K562 (cell line): ENCODE results near the gene SRRM5. TPM values are rescaled to one million over a fixed set of nuclear protein-coding genes. Genes with fewer than 3 reads are reported as not detected.

ENCODE experiments used
- CCNT2 ChIP-seq: IDR thresholded peaks from 2 replicates; pipeline ENCODE4 v1.6.1; 2011; ENCODE audit warnings: borderline replicate concordance, low read depth, mild to moderate bottlenecking, moderate library complexity, mixed read lengths, low read length; ENCODE audit not compliant: insufficient read length; ENCODE audit errors: extremely low read depth
- ESRRA ChIP-seq: fragments of 450-650 bp; IDR thresholded peaks from 2 replicates; pipeline ENCODE4 v1.6.1; 2014; ENCODE audit warnings: low read depth, mild to moderate bottlenecking, moderate library complexity, borderline replicate concordance
- FOXP1 ChIP-seq: sonication (generic); formaldehyde crosslinking; IDR thresholded peaks from 2 replicates; pipeline ENCODE4 v1.8.0; 2022; ENCODE audit warnings: mild to moderate bottlenecking, missing genetic modification reagents
- FUS ChIP-seq: fragments of 200-400 bp; formaldehyde crosslinking; optimal IDR thresholded peaks from 2 replicates; pipeline ENCODE3; 2017; ENCODE audit warnings: low read depth, low read length
- GABPB1 ChIP-seq: sonication (generic); formaldehyde crosslinking; IDR thresholded peaks from 2 replicates; pipeline ENCODE4 v1.8.0; 2022; ENCODE audit warnings: mild to moderate bottlenecking, missing genetic modification reagents
- HCFC1 ChIP-seq: IDR thresholded peaks from 2 replicates; pipeline ENCODE4 v1.6.1; 2012; ENCODE audit warnings: low read depth, low read length, improper control_type of control experiment
- HDGF ChIP-seq: fragments of 450-650 bp; IDR thresholded peaks from 2 replicates; pipeline ENCODE4 v1.6.1; 2016
- JUN ChIP-seq, 2 experiments: sonication (generic) in 1 of 2; formaldehyde crosslinking in 1 of 2; IDR thresholded peaks; 2 replicates each; pipeline versions ENCODE4 v1.6.1 to v1.8.0; 2012 to 2022; ENCODE audit warnings: borderline replicate concordance in 2 of 2, mild to moderate bottlenecking in 2 of 2, improper control_type of control experiment in 1 of 2, low read depth in 1 of 2, low read length in 1 of 2, missing genetic modification reagents in 1 of 2
- KLF16 ChIP-seq: IDR thresholded peaks from 2 replicates; pipeline ENCODE4 v1.6.1; 2016; ENCODE audit warnings: antibody characterized with exemption
- NR2C2 ChIP-seq, 2 experiments: fragments of 200-800 bp in 1 of 2; sonication (Bioruptor generic) in 1 of 2; sonication (generic) in 1 of 2; formaldehyde crosslinking in 1 of 2; IDR thresholded peaks; 2 replicates each; pipeline versions ENCODE4 v1.6.1 to v1.8.0; 2016 to 2022; ENCODE audit warnings: mild to moderate bottlenecking in 1 of 2, missing compliant biosample characterization in 1 of 2, missing genetic modification characterization in 1 of 2, missing genetic modification reagents in 1 of 2
- POLR3A ChIP-seq: IDR thresholded peaks from 2 replicates; pipeline ENCODE4 v1.6.1; 2011; ENCODE audit warnings: borderline replicate concordance, mild to moderate bottlenecking, moderate library complexity; ENCODE audit not compliant: insufficient read length, insufficient read depth; ENCODE audit errors: extremely low read depth
- PURB ChIP-seq: sonication (generic); formaldehyde crosslinking; IDR thresholded peaks from 2 replicates; pipeline ENCODE4 v1.9.0; 2021; ENCODE audit warnings: low read depth, mild to moderate bottlenecking, missing genetic modification reagents
- RFX1 ChIP-seq: fragments of 450-650 bp; IDR thresholded peaks from 2 replicates; pipeline ENCODE4 v1.6.1; 2016; ENCODE audit warnings: mild to moderate bottlenecking, moderate library complexity
- RUNX1 ChIP-seq: sonication (generic); IDR thresholded peaks from 2 replicates; pipeline ENCODE4 v1.6.1; 2016; ENCODE audit warnings: antibody characterized with exemption, low read depth
- SIN3A ChIP-seq, 2 experiments: fragments of 150-350 bp in 1 of 2; IDR thresholded peaks; 2 replicates each; pipeline ENCODE4 v1.6.1; 2011 to 2016; ENCODE audit warnings: borderline replicate concordance in 2 of 2, low read depth in 2 of 2, low read length in 2 of 2, mild to moderate bottlenecking in 2 of 2, moderate library complexity in 2 of 2; ENCODE audit not compliant: control insufficient read depth in 1 of 2
- SMARCE1 ChIP-seq: fragments of 450-650 bp; IDR thresholded peaks from 2 replicates; pipeline ENCODE4 v1.7.1; 2016; ENCODE audit warnings: mild to moderate bottlenecking
- SRSF9 ChIP-seq: fragments of 200-400 bp; formaldehyde crosslinking; IDR thresholded peaks from 2 replicates; pipeline ENCODE4 v1.6.1; 2017; ENCODE audit warnings: low read depth, low read length, borderline replicate concordance
- TCF3 ChIP-seq: sonication (generic); formaldehyde crosslinking; IDR thresholded peaks from 2 replicates; pipeline ENCODE4 v1.4.0; 2020; ENCODE audit warnings: mild to moderate bottlenecking, missing genetic modification reagents
- ZNF121 ChIP-seq: sonication (generic); formaldehyde crosslinking; conservative IDR thresholded peaks from 2 replicates; pipeline ENCODE4 v1.8.0; 2022; ENCODE audit warnings: missing genetic modification reagents
- polyA plus RNA-seq, 8 experiments: library from polyadenylated mRNA; depleted of rRNA in 4 of 8; stranded (reverse) in 5 of 8; unstranded in 3 of 8; fragments of >200 nt; fragmentation: Nextera tagmentation in 2 of 8; fragmentation: Illumina TruSeq in 1 of 8; extraction: Ambion mirVana in 2 of 8; extraction: Trizol in 1 of 8; gene quantifications; 2 replicates each; pipeline versions ENCODE4 v1.2.1 to v1.2.3, GENCODE V29; 2011 to 2014; ENCODE audit warnings: inconsistent platforms in 1 of 8, missing spikeins in 1 of 8
- total RNA-seq, 7 experiments: library from RNA; depleted of rRNA in 6 of 7; stranded (reverse); fragments of >200 nt in 6 of 7; fragmentation: Illumina TruSeq in 2 of 7; extraction: Trizol in 2 of 7; gene quantifications; 2 replicates each; pipeline versions ENCODE4 v1.2.1 to v1.2.3, GENCODE V29; 2011 to 2021; ENCODE audit warnings: low replicate concordance in 1 of 7
- TF ChIP-seq, protein P1 (sequence below): fragments of 250-450 bp; sonication (Bioruptor Pico); IDR thresholded peaks from 2 replicates; pipeline ENCODE4 v1.5.0; 2020; ENCODE audit warnings: mild to moderate bottlenecking, borderline replicate concordance
- TF ChIP-seq, protein P2 (sequence below): fragments of 450-650 bp; formaldehyde crosslinking; IDR thresholded peaks from 2 replicates; pipeline ENCODE4 v1.4.0; 2020; ENCODE audit warnings: mild to moderate bottlenecking, moderate library complexity
- TF ChIP-seq, protein P3 (sequence below): sonication (generic); formaldehyde crosslinking; IDR thresholded peaks from 2 replicates; pipeline ENCODE4 v1.8.0; 2022; ENCODE audit warnings: mild to moderate bottlenecking, missing genetic modification reagents, borderline replicate concordance

SRRM5 gene
- total and polyA plus RNA-seq, 9 of the 15 experiments (the other 6 are each of a cell fraction or from before 2014, with no cell fraction given) = 0.09 to 0.45 (median 0.18) TPM; not detected in 2

DNA sequence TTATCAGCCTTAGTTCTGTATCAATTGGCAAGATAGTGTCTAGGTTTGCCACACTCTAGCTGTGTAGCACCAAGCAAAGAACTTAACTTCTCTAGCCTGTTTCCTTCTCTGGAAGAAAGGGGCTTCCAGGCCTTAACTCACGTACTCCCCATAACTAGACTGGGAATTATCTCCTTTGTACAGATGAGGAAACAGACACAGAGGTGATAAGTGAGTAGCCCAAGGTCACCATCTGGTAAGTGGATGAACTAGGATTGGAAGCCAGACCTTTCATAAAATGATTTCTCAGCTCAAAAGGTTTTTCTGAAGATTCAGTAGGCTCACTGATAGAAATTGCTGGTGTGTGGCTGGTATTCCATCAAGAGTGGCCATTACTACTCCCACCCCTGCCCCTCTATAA, 4.4 kb downstream of the SRRM5 start (continued):
- TF ChIP-seq SMARCE1 = 0 out of 2 replicates have a peak, but pooled peaks have one; percentile 41
- TF ChIP-seq, protein P1, sequence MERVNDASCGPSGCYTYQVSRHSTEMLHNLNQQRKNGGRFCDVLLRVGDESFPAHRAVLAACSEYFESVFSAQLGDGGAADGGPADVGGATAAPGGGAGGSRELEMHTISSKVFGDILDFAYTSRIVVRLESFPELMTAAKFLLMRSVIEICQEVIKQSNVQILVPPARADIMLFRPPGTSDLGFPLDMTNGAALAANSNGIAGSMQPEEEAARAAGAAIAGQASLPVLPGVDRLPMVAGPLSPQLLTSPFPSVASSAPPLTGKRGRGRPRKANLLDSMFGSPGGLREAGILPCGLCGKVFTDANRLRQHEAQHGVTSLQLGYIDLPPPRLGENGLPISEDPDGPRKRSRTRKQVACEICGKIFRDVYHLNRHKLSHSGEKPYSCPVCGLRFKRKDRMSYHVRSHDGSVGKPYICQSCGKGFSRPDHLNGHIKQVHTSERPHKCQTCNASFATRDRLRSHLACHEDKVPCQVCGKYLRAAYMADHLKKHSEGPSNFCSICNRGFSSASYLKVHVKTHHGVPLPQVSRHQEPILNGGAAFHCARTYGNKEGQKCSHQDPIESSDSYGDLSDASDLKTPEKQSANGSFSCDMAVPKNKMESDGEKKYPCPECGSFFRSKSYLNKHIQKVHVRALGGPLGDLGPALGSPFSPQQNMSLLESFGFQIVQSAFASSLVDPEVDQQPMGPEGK (CRISPR knock-in tag) = no peak
- no peak for TF ChIP-seq NR2C2 (CRISPR knock-in tag; IDR thresholded peaks at IDR 0.05)
- TF ChIP-seq NR2C2 (tag; IDR thresholded peaks at IDR 0.05) = no peak
- no peak for TF ChIP-seq HCFC1
- TF ChIP-seq SIN3A (IDR thresholded peaks at IDR 0.05; ENCODE audit: borderline replicate concordance in 2 of 2, control insufficient read depth in 1 of 2, low read depth in 2 of 2, low read length in 2 of 2) = no peak
- TF ChIP-seq, protein P2, sequence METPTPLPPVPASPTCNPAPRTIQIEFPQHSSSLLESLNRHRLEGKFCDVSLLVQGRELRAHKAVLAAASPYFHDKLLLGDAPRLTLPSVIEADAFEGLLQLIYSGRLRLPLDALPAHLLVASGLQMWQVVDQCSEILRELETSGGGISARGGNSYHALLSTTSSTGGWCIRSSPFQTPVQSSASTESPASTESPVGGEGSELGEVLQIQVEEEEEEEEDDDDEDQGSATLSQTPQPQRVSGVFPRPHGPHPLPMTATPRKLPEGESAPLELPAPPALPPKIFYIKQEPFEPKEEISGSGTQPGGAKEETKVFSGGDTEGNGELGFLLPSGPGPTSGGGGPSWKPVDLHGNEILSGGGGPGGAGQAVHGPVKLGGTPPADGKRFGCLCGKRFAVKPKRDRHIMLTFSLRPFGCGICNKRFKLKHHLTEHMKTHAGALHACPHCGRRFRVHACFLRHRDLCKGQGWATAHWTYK = no peak
- TF ChIP-seq POLR3A = no peak
- no peak for TF ChIP-seq SRSF9
- no peak for TF ChIP-seq GABPB1
- no peak for TF ChIP-seq JUN (IDR thresholded peaks at IDR 0.05; ENCODE audit: borderline replicate concordance, low read depth, low read length)
- TF ChIP-seq JUN (CRISPR knock-in tag; IDR thresholded peaks at IDR 0.05; ENCODE audit: borderline replicate concordance) = no peak
- no peak for TF ChIP-seq RUNX1
- TF ChIP-seq KLF16 = peak; percentile 76
- TF ChIP-seq, protein P3, sequence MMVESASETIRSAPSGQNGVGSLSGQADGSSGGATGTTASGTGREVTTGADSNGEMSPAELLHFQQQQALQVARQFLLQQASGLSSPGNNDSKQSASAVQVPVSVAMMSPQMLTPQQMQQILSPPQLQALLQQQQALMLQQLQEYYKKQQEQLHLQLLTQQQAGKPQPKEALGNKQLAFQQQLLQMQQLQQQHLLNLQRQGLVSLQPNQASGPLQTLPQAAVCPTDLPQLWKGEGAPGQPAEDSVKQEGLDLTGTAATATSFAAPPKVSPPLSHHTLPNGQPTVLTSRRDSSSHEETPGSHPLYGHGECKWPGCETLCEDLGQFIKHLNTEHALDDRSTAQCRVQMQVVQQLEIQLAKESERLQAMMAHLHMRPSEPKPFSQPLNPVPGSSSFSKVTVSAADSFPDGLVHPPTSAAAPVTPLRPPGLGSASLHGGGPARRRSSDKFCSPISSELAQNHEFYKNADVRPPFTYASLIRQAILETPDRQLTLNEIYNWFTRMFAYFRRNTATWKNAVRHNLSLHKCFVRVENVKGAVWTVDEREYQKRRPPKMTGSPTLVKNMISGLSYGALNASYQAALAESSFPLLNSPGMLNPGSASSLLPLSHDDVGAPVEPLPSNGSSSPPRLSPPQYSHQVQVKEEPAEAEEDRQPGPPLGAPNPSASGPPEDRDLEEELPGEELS (CRISPR knock-in tag) = no peak
- TF ChIP-seq ZNF121 (CRISPR knock-in tag) = no peak
- TF ChIP-seq RFX1 = no peak
- TF ChIP-seq FOXP1 (CRISPR knock-in tag) = no peak
- TF ChIP-seq HDGF = no peak
- TF ChIP-seq TCF3 = peak; percentile 86
- TF ChIP-seq PURB = no peak
- peak; percentile 31 for TF ChIP-seq CCNT2
- no peak for TF ChIP-seq FUS
- TF ChIP-seq ESRRA = peak; percentile 97
